Hematopoietic multipotent progenitor cell (in vitro differentiated cells): ENCODE measurements around the gene OR4K2. TPM values are rescaled to one million over a fixed set of nuclear protein-coding genes. Genes with fewer than 3 reads are reported as not detected.
"Not testable (repeated sequence)": the region's sequence is repeated elsewhere in the genome, so short reads cannot be mapped to it uniquely, and the experiment has no call there.

Experiments
- DNase-seq, 3 donors: peaks; one replicate each; pipeline ENCODE4 v3.0.0-alpha.2; 2011 to 2015; ENCODE audit warnings: low read depth in 2 of 3, low spot score in 2 of 3
- total RNA-seq: library from RNA; depleted of rRNA; stranded (reverse); fragments of >200 nt; gene quantifications from one replicate; pipeline ENCODE4 v1.2.3, GENCODE V29; 2012

Gene OR4K2, protein sequence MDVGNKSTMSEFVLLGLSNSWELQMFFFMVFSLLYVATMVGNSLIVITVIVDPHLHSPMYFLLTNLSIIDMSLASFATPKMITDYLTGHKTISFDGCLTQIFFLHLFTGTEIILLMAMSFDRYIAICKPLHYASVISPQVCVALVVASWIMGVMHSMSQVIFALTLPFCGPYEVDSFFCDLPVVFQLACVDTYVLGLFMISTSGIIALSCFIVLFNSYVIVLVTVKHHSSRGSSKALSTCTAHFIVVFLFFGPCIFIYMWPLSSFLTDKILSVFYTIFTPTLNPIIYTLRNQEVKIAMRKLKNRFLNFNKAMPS
- total RNA-seq: under 0.01 TPM

DNA sequence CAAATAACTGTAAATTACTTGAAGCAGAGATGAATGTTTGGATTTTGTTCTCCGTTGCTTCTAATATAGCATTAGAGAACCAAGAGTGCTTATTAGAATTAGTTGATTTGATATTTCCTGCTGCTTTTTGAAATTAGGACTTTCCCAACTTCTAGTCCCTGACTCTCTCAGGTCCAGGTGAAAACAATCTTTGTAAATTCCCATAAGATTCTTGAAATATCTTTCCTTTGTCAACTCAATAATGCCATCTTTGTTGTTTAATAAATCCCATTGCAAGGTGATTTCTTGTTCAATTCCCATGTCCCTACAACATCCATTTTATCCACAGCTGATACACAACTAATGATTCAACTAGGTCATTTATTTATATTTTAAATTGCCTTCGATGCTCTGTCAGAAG, at the start of gene OR4K2:
TSS of gene OR4K2 (plus strand) at position 301 of the 400 bp plus-strand sequence. CDS start 1,126 bp downstream, outside the sequence.
- no peak for DNase-seq

DNA sequence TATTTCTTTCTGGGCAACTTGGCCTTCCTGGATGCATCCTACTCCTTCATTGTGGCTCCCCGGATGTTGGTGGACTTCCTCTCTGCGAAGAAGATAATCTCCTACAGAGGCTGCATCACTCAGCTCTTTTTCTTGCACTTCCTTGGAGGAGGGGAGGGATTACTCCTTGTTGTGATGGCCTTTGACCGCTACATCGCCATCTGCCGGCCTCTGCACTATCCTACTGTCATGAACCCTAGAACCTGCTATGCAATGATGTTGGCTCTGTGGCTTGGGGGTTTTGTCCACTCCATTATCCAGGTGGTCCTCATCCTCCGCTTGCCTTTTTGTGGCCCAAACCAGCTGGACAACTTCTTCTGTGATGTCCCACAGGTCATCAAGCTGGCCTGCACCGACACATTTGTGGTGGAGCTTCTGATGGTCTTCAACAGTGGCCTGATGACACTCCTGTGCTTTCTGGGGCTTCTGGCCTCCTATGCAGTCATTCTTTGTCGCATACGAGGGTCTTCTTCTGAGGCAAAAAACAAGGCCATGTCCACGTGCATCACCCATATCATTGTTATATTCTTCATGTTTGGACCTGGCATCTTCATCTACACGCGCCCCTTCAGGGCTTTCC, 47.2 kb upstream of the OR4K2 start:
- not testable (repeated sequence) for DNase-seq

DNA sequence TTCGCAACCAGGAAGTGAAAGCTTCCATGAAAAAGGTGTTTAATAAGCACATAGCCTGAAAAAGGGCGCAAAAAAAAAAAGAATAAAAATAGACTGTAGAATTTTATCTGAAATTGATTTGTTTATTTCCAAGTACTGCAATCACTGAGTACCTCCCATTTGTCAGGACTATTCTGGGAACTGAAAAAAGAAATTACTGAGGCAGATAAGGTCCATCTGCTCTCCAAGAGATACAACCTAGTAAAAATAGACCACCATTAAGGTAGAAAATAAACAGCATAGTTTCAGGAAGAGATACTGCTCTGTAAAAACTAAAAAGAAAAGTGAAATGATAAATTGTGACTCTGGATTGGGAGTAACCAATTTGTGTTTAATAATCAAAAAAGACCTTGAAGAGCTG, 46.6 kb upstream of the OR4K2 start:
- DNase-seq: no peak

DNA sequence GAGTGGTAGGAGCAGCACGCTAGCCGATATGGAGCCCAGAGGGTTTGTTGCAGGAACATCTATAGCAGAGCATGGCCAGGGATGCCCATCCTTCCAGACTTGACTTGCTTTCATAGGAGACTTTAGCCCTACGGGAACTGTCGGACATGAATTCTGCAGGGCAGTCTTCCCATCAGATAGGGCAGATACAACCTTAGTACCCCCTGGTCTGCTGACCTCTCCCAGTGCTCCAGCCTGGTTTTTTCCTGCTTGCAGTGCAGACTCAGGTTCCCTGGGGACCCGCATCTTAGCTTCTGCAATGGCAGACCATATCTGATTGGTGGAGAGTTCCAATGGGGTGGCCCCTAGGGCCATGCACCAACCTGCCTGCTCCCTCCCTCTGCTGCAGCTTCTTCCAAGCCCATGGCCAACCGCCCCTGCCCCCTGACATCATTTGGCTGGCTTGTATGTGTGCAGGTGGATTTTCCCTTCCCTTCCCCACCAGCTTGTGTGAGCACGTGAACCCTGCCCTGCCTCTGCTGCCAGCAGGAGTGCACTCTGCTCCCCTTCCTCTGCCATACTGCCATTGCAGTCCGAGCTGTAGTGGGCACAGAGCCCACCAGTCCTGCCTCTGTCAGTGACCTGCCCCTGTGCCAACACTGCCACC, 40.6 kb upstream of the OR4K2 start:
- not testable (repeated sequence) for DNase-seq

DNA sequence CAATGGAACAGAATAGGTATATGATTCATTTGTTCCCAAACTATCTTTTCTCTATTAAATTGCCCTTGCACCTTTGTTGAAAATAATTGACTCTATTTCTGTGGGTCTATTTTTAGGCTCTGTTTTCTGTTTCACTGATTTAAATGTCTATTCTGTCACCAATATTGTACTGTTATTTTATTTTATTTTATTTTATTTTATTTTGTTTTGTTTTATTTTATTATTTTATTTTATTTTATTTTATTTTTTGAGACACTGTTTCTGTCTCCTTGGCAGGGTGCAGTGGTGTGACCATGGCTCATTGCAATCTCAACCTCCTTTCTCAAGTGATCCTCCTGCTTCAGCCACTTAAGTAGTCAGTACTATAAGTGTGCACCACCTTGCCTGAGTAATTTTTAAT, 36.5 kb upstream of the OR4K2 start:
- no peak for DNase-seq

DNA sequence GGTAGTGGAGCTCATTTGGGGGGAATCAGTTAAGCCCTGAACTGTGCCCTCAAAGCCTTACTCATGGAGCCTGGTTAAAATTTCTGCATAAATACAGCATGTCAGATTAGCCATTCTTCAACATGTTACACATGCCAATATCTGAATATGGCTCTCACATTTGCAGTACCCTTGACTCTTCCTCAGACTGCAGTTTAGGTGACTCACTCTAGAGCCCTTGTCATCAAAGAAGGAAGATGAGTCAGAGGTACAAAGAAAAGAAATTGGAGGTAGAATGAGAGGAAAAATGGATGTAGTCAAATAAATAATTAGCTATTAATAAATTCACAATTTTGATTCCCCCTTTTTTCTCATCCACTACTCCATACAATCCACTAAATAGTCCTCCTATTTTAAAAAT, 23.6 kb upstream of the OR4K2 start:
- DNase-seq: no peak

DNA sequence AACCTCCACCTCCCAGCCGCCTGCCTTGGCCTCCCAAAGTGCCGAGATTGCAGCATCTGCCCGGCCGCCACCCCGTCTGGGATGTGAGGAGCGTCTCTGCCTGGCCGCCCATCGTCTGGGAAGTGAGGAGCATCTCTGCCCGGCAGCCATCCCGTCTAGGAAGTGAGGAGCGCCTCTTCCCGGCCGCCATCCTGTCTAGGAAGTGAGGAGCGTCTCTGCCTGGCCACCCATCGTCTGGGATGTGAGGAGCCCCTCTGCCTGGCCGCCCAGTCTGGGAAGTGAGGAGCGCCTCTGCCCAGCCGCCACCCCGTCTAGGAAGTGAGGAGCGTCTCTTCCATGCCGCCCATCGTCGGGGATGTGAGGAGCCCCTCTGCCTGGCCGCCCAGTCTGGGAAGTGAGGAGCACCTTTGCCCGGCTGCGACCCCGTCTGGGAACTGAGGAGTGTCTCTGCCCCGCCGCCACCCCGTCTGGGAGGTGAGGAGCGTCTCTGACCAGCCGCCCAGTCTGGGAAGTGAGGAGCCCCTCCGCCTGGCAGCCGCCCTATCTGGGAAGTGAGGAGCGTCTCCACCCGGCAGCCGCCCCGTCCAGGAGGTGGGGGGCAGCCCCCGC, 8.8 kb upstream of the OR4K2 start:
- not testable (repeated sequence) for DNase-seq

DNA sequence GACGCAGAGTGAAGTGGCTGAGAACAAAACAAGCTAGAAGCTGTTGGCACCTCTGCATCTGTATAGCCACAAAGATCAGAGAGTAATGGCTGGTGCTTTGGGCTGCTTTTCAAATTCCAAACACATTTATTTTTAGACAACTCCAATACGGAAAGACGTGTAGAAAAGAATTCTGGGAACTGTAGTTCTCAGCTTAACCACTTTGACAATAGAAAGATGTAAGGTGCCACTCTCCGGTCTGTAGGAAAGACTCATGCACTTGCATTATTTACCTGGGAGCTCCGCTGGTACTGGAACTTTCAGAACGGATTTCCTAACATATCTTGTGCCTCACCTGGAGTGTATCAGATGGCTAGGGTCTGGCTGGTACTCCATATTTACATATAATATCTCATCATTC, 1.8 kb upstream of the OR4K2 start:
- no peak for DNase-seq

DNA sequence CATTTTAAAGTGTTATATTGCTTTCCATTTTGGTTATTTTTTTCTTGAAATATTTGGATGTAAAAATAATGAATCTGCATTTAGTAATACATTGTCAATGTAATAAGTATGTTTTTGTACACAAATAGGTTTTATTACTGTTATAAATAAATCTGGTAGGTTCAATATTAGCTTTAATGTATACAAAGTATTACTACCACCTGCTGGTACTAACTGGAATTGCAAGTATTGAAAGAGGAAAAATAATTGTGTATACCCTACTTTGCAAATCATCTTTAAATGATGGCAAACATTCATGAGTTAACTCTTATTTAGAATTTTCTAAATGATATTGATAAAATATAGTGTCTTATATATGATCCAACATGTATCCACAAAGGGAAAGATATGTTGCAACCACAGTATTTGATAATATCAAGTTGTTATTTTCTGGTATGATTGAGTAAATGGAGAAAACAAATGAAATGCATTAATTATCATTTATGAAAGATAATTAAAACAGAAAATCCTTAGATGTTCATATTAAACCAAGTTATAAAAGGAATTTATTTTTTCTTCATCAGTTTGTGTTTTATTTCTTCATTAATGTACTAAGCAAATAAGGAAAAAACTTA, 3.2 kb downstream of the OR4K2 start:
- peak in 2 of 3 donors; percentile 0 to 33 for DNase-seq

DNA sequence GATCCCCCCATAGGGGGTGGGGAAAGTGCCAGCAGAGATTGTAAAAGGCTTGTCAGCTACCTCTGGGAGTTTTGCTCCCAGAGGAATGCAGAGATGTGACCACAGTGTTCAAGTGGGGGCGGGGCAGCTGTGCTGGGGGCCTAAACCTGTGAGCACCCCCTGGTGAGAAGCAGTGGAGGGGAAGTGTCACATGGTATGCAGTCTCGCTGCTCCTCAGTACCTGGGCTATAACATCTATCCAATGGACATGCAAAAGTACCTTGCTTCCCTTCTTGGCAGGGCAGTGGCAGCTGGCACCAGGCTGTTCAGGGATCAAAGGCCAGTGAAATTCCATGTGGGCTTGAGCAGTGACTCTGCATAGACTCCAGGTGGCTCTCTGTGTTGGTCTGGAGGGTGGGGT, 20.3 kb downstream of the OR4K2 start:
- no peak for DNase-seq

DNA sequence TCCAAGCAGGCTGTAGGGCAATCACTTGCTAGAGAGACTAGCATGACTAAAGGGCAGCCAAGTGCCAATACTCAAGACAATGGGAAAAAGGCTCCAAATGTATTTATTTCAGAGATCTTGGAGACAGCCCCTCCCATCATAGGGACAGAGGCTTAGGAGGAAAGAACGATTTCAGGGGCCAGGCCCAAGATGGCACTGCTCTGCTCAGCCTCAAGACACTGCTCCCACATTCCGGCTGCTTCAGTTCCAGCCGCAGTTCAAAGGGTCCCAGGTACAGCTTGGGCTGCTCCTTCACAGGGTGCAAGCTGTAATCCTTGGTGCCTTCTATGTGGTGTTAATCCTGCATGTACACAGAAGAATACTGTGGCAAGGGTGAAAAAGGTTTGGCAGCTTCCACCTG, 26.1 kb downstream of the OR4K2 start:
- DNase-seq: no peak

DNA sequence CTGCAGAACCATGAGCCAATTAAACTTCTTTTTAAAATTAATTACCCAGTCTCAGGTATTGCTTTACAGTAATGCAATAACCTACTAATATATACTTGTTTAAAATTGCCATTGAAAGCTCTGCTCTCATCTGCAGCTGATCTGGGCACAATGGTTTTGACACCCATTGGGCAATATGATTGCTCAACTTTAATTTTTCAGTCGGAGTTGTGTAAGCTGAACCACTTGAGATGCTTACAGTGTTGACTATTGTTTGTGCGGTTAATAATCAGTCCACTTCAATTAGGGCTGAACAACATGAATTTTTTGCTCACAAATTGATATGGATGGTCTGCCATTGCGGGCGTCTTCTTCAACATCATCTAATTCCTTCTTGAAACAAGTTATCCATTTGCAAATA, 27.5 kb downstream of the OR4K2 start:
- no peak for DNase-seq

DNA sequence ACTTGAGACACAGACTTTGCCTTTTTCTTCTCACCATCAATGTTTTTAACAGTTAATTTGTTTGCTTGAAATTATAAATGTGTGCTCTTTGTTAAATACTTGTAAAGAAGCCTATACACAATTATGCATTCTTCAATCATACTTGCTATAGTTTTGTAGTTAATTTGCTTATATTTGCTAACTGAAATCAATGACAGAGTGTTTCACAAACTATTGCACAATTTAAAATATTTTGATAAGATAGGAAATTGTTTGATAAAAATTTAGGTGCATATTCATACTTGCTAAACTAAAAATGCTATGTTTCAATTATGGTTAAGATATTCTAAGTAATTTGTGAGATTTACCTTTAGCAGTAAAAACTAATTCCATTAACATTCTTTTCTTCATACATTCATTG, 31.7 kb downstream of the OR4K2 start:
- DNase-seq: no peak

DNA sequence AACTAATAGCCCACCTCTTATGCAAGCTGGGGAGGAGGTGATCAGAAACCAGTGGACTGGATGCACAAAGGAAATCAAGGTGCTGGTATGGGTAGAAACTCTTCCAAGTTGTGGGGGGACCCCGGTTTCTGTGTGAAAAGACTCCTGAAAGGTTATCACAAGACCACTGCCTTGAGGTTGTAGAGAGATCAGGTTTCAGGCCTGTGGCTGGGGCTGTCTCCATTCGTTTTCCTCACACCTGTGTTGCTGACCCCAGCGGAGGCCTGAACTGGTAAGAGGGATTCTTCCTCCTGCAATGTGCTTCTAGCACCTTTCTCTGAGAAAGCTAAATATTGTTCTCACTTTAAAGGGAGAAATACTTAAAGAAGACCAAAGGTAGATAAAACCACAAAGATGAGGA, 36.2 kb downstream of the OR4K2 start:
- no peak for DNase-seq

DNA sequence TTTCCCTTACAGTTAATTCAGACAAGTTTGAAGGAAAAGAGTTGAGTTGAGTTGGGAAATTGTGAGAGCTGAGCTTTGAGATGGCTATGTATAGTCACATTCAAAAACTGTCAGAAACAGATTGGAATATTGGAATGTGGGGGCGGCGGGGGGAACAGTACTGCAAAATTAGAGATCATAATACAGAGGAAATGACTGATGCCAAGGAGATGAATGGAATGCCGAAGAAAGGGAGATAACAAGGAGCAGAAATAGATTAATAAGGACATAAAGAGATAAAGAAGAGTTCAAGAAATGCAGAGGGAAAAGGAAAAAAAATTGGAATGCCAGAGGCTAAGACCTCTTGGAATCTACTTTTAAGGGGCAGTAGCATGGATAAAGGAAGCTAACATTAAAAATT, 42.3 kb downstream of the OR4K2 start:
- DNase-seq: no peak

DNA sequence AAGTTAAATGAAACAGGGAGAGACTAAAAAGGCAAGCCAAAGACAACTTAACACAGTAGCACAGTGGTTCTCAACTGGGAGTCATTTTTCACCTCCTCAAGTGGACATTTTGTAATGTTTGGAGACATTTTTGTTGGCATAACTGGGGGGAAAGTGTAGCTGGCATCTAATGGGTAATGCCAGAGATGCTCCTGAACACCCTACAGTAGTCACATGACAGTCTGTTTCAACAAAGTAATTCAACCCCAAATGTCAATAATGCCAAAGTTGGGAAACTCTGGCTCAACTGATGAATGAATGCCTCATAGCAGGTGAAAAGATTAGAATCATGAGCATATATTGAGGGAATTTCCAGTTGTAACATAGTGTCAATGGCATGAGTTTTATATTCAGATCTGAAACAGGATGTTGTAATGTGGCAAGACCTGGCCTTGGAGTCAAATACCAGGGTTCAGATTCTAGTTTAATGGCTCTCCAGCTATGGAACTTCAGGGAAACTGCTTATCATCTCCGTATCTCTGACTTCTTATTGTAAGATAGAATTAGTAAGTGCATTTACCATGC, 43.1 kb downstream of the OR4K2 start:
- DNase-seq: no peak

DNA sequence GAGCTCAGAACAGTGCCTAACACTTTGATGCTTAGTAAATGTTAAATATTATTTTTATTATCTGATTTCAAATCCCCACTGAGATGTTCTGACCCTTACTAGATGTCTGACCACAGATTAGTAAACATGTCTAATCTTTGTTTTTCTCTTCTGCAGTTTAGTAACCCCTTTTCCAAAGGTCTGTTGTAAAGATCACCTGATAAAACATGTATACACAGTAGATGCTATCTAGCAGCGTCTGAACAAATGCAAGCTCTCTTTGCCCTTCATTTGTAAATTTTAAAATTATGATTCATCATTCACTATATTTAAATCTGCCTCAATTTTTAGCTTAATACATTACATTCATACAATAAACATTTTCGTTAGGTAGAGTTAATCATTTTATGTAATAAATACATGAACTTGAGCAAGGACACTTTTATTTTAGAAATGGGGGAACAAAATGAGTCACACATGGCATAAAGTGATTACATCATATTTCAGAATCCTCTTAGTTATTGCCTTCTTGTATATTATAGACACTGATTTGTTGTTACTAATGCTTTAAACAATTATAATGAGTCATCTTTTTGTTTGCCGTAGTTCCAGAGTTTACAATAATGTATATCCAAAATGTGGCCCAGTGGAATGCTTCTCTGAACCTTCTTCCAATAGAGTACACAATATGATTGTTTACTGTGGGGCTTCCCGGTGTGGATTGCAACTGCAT, 43.8 kb downstream of the OR4K2 start:
- no peak for DNase-seq

DNA sequence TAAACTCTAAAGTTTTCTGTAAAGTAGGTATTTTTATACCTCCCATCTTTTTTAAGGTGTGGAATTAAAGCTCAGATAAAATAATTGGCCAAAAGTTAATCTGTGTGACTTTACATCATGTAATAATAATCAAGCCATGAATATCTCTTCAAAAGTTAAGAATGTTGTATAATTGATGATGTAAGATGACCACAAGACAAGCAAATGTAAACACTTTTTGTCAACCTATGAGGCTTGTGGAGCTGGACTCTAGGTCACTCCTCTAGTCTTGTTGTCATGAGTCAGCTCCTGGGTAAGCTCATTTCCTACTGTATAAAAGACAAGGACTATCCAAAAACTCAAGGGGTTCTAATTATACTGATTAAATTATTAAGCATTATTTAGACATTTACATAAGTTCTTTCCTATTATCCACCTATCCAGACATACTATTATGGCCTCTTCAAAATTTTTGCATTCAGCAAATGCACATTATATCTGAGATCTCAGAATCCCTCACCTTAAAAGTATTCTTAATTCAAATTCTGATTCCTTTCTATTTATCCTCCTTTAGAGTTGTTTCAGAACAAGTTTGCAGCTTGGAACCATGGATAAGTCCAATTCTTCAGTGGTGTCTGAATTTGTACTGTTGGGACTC, 45.2 kb downstream of the OR4K2 start, which contains the start of gene OR4K5:
TSS of gene OR4K5 (plus strand) at position 587 of the 637 bp plus-strand sequence. CDS start at position 587, 0 bp downstream.
- DNase-seq: no peak

DNA sequence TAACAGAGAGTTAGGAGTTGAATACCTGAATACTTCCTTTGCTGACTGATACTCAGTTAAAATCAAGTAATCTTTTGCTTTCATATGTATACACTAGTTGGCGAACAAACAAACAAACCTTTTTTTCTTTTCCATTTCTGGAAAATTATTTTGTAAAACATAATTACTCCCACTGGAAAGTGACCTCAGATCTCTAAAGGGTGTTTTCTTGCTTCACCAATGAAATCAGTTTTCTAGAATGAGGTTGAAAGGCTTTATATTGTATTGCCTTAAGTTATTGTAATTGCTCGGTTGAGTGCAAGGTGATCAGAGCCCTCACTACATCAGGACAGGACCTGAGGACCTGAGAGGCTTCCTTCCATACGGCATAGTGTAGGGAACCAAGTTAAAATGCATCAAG, 55.7 kb downstream of the OR4K2 start, which contains the start of gene OR4K1:
TSS of gene OR4K1 (plus strand) at position 301 of the 400 bp plus-strand sequence. CDS start 4,750 bp downstream, outside the sequence.
- DNase-seq: no peak
